ENCODE measurements around the gene TLCD1.
A peak's percentile ranks its signal among the peaks of the same experiment; 100 is the strongest.
"Not testable (repeated sequence)": the region's sequence is repeated elsewhere in the genome, so short reads cannot be mapped to it uniquely, and the experiment has no call there.

The TLCD1 gene

GRCh38 chr17:28728364-28729200, 2.5 kb upstream of the TLCD1 start, which contains the start of gene NEK8:
NEK8 (plus strand) TSS chr17:28728788; CDS start chr17:28728814, 26 bp downstream.
- DNase-seq, result peak; percentile 96

GRCh38 chr17:28726627-28727491, 826 bp upstream of the TLCD1 start:
- peak; percentile 94 for DNase-seq

- DNase-seq, result no peak
Measured at GRCh38 chr17:28725660-28726225, 290 bp downstream of the TLCD1 start.

- DNase-seq, result no peak
Measured at GRCh38 chr17:28725166-28725659, 820 bp downstream of the TLCD1 start.

- DNase-seq, result no peak
Measured at GRCh38 chr17:28724500-28725165, 1.4 kb downstream of the TLCD1 start.

GRCh38 chr17:28723836-28724499, 2.1 kb downstream of the TLCD1 start:
- DNase-seq, result not testable (repeated sequence)

GRCh38 chr17:28723159-28723835, 2.7 kb downstream of the TLCD1 start:
- no peak for DNase-seq

- DNase-seq, result no peak
Measured at GRCh38 chr17:28722417-28723158, 3.4 kb downstream of the TLCD1 start.

GRCh38 chr17:28720997-28721329, 5.1 kb downstream of the TLCD1 start:
- DNase-seq, result not testable (repeated sequence)

GRCh38 chr17:28720247-28720996, 5.6 kb downstream of the TLCD1 start:
- no peak for DNase-seq

GRCh38 chr17:28719021-28719433, 7.0 kb downstream of the TLCD1 start:
- DNase-seq, result no peak

GRCh38 chr17:28718333-28719020, 7.6 kb downstream of the TLCD1 start:
- no peak for DNase-seq

GRCh38 chr17:28717578-28718332, 8.3 kb downstream of the TLCD1 start, which contains the start of gene RAB34:
RAB34 (minus strand) TSS chr17:28717868; CDS start chr17:28717266, 602 bp downstream.
- peak; percentile 83 for DNase-seq

- DNase-seq, result no peak
Measured at GRCh38 chr17:28716740-28717577, 9.1 kb downstream of the TLCD1 start.

GRCh38 chr17:28715217-28715616, 10.8 kb downstream of the TLCD1 start:
- no peak for DNase-seq

GRCh38 chr17:28714281-28714680, 11.8 kb downstream of the TLCD1 start:
- DNase-seq, result no peak

- DNase-seq, result no peak
Measured at GRCh38 chr17:28712705-28713415, 13.2 kb downstream of the TLCD1 start.

All from T1000 (cell line).